K562 (cell line): ENCODE data around the gene UBE2I. TPM values are rescaled to one million over a fixed set of nuclear protein-coding genes. Genes with fewer than 3 reads are reported as not detected.
A peak's percentile ranks its signal among the peaks of the same experiment; 100 is the strongest.

Experiments used
- ATAC-seq: fragments of 200-7000 bp; cut with Tn5 transposase; 3 replicates; pipeline ENCODE4 v1.9.1; 2020; ENCODE audit warnings: moderate library complexity
- BruUV-seq: library from RNA; stranded (reverse); fragments of 400-500 nt; replicated peaks from 2 replicates; lab custom pipeline; 2021; lab: Mats Ljungman, UMichigan
- CTCF ChIA-PET: fragments of 300-600 bp; formaldehyde crosslinking; extraction: SDS; loops from one replicate; lab custom pipeline; 2021; ENCODE audit warnings: low intra/inter-chr PET ratio; lab: Yijun Ruan, JAX
- POLR2A ChIA-PET: fragments of 300-600, 350-650 bp; sonication (Branson Sonifier 250); formaldehyde crosslinking; extraction: SDS; loops from one replicate; lab custom pipeline; 2021; ENCODE audit warnings: antibody characterized with exemption, inconsistent platforms; lab: Yijun Ruan, JAX
- DNase-seq, 4 experiments: peaks; one replicate each; pipeline versions ENCODE4 v3.0.0 to v3.0.0-alpha.2; 2011 to 2018; ENCODE audit warnings: low spot score in 3 of 4, mixed read lengths in 3 of 4; ENCODE audit errors: extremely low read depth in 1 of 4
- FAIRE-seq: peaks from 2 replicates; lab custom pipeline; 2011; peaks lifted over from hg19 to GRCh38; lab: Jason Lieb, UNC
- H2AFZ ChIP-seq: 2 replicates; pipeline ENCODE4 v1.6.0; 2011; ENCODE audit warnings: low read depth, low read length, control low read depth, inconsistent platforms
- H3K27ac ChIP-seq: fragments of 200-600 bp; 3 replicates; pipeline ENCODE4 v1.8.0; 2011; ENCODE audit warnings: low read depth, mild to moderate bottlenecking, control low read depth, inconsistent platforms, low read length, moderate library complexity, mixed read lengths; ENCODE audit errors: extremely low read depth
- H3K27me3 ChIP-seq, 2 experiments: fragments of 300-600 bp in 1 of 2; 2 replicates in 1 of 2; 3 replicates in 1 of 2; pipeline versions ENCODE4 v1.6.0 to v1.8.0; 2011; ENCODE audit warnings: inconsistent platforms in 2 of 2, low read length in 2 of 2, mild to moderate bottlenecking in 1 of 2, mixed read lengths in 1 of 2, moderate library complexity in 1 of 2; ENCODE audit not compliant: control insufficient read depth in 2 of 2, insufficient read depth in 2 of 2
- H3K36me3 ChIP-seq: fragments of 300-600 bp; 3 replicates; pipeline ENCODE4 v1.8.0; 2011; ENCODE audit warnings: mild to moderate bottlenecking, low read length, inconsistent platforms; ENCODE audit not compliant: control insufficient read depth, insufficient read depth
- H3K4me1 ChIP-seq, 2 experiments: fragments of 200-600 bp in 1 of 2; replicated peaks in 1 of 2; 2 replicates in 1 of 2; 3 replicates in 1 of 2; pipeline versions ENCODE4 v1.5.1 to v1.8.0; 2011; ENCODE audit warnings: inconsistent platforms in 2 of 2, low read length in 2 of 2, mild to moderate bottlenecking in 1 of 2, mixed read lengths in 1 of 2, moderate library complexity in 1 of 2; ENCODE audit not compliant: control insufficient read depth in 2 of 2, insufficient read depth in 2 of 2
- H3K4me2 ChIP-seq: 2 replicates; pipeline ENCODE4 v1.6.1; 2011; ENCODE audit warnings: low read length, control low read depth, inconsistent platforms, mixed read lengths; ENCODE audit not compliant: insufficient read depth
- H3K4me3 ChIP-seq: fragments of 200-600 bp; sonication (generic), shearing (Covaris generic); 2 replicates; pipeline ENCODE4 v1.5.1; 2016; ENCODE audit warnings: control low read depth, inconsistent platforms
- H3K79me2 ChIP-seq: fragments of 200-600 bp; 3 replicates; pipeline ENCODE4 v1.8.0; 2011; ENCODE audit warnings: low read length, inconsistent platforms; ENCODE audit not compliant: control insufficient read depth, insufficient read depth
- H3K9ac ChIP-seq, 2 experiments: 2 replicates each; pipeline versions ENCODE4 v1.6.0 to v1.6.1; 2011; ENCODE audit warnings: low read depth in 2 of 2, low read length in 2 of 2, control low read depth in 1 of 2, inconsistent platforms in 1 of 2, mild to moderate bottlenecking in 1 of 2, mixed read lengths in 1 of 2; ENCODE audit not compliant: insufficient read depth in 1 of 2
- H3K9me1 ChIP-seq: one replicate; pipeline ENCODE4 v1.6.0; 2011; ENCODE audit warnings: inconsistent platforms, mild to moderate bottlenecking, low read length, moderate library complexity; ENCODE audit not compliant: control insufficient read depth, insufficient read depth
- H3K9me3 ChIP-seq: replicated peaks from 2 replicates; pipeline ENCODE4 v1.5.1; 2011; ENCODE audit warnings: low read depth, low read length, inconsistent platforms; ENCODE audit not compliant: control insufficient read depth, insufficient read depth
- H4K20me1 ChIP-seq: replicated peaks from 2 replicates; pipeline ENCODE4 v1.6.1; 2011; ENCODE audit warnings: low read length, inconsistent platforms, mixed read lengths; ENCODE audit not compliant: control insufficient read depth, insufficient read depth
- NFRKB ChIP-seq: fragments of 450-650 bp; IDR thresholded peaks from 2 replicates; pipeline ENCODE4 v1.6.1; 2016; ENCODE audit warnings: low read depth
- POLR2A ChIP-seq: fragments of 450-650 bp; conservative IDR thresholded peaks from 2 replicates; pipeline ENCODE4 v1.6.1; 2016
- POLR2G ChIP-seq: fragments of 200-400 bp; formaldehyde crosslinking; IDR thresholded peaks from 2 replicates; pipeline ENCODE4 v1.6.1; 2017; ENCODE audit warnings: low read depth, mild to moderate bottlenecking, antibody characterized with exemption, low read length, moderate library complexity
- THRAP3 ChIP-seq: fragments of 450-650 bp; IDR thresholded peaks from 2 replicates; pipeline ENCODE4 v1.6.1; 2016; ENCODE audit warnings: mild to moderate bottlenecking, inconsistent platforms, borderline replicate concordance
- WGBS: fragments of 100-300 bp; shearing (Covaris generic); methylation state at CpG from one replicate; pipeline ENCODE4 v1.1.6; 2016; ENCODE audit warnings: low coverage, mixed read lengths; ENCODE audit not compliant: insufficient coverage; ENCODE audit errors: missing lambda C conversion rate; 5-methylcytosine and 5-hydroxymethylcytosine counted together
- in situ Hi-C: fragments of 300-500 bp; cut with MboI; formaldehyde crosslinking; loops from 4 replicates; pipeline ENCODE4 v1.15.0; 2018; ENCODE audit warnings: inconsistent platforms, mixed read lengths
- intact Hi-C: fragments of 100-400 bp; cut with micrococcal nuclease; formaldehyde crosslinking; loops from 2 replicates; pipeline ENCODE4 v1.14.2; 2022
- polyA plus RNA-seq, 8 experiments: library from polyadenylated mRNA; depleted of rRNA in 4 of 8; stranded (reverse) in 5 of 8; unstranded in 3 of 8; fragments of >200 nt; fragmentation: Nextera tagmentation in 2 of 8; fragmentation: Illumina TruSeq in 1 of 8; extraction: Ambion mirVana in 2 of 8; extraction: Trizol in 1 of 8; gene quantifications; 2 replicates each; pipeline versions ENCODE4 v1.2.1 to v1.2.3, GENCODE V29; 2011 to 2014; ENCODE audit warnings: inconsistent platforms in 1 of 8, missing spikeins in 1 of 8
- total RNA-seq, 7 experiments: library from RNA; depleted of rRNA in 6 of 7; stranded (reverse); fragments of >200 nt in 6 of 7; fragmentation: Illumina TruSeq in 2 of 7; extraction: Trizol in 2 of 7; gene quantifications; 2 replicates each; pipeline versions ENCODE4 v1.2.1 to v1.2.3, GENCODE V29; 2011 to 2021; ENCODE audit warnings: low replicate concordance in 1 of 7
- TF ChIP-seq, protein P1 (sequence below): sonication (generic); formaldehyde crosslinking; IDR thresholded peaks from 2 replicates; pipeline ENCODE4 v1.8.1; 2023; ENCODE audit warnings: mild to moderate bottlenecking, missing genetic modification reagents
- TF ChIP-seq, protein P2 (sequence below): fragments of 450-650 bp; formaldehyde crosslinking; IDR thresholded peaks from 2 replicates; pipeline ENCODE4 v1.4.0; 2020; ENCODE audit warnings: mild to moderate bottlenecking, moderate library complexity
- TF ChIP-seq, protein P3 (sequence below): fragments of 250-450 bp; sonication (Bioruptor Pico); IDR thresholded peaks from 2 replicates; pipeline ENCODE4 v1.9.0; 2021; ENCODE audit warnings: mild to moderate bottlenecking, inconsistent platforms
- TF ChIP-seq, protein P4 (sequence below): fragments of 450-650 bp; IDR thresholded peaks from 2 replicates; pipeline ENCODE4 v1.6.1; 2016; ENCODE audit warnings: borderline replicate concordance

Gene UBE2I
- total and polyA plus RNA-seq, 9 of the 15 experiments (the other 6 are each of a cell fraction or from before 2014, with no cell fraction given): 36.6 to 254 (median 104) TPM

DNA sequence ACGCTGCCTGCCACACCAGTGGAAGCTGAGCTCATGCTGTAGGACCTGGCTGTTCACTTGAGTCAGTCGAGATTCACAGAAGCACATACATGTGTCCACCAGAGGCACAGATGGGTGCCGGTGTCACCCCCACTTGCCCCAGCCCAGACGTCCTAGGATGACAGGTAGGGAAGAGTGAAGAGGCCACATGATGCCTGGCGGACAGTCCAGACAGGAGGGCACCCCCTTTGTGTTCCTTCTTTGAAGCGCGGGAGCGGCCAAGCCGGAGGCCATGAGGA, 8.8 kb downstream of the UBE2I start:
- Histone ChIP-seq H3K9me3 (no peaks in the 10 kb centered on the region), H3K9me1 (peaks cover 3% of the 10 kb centered on the region), H3K9ac (no peak overlapping the region), H3K27me3 (no peaks in the 10 kb centered on the region), H2AFZ (no peak overlapping the region), H4K20me1 (peaks cover 17% of the 10 kb centered on the region), H3K79me2 (peaks cover 30% of the 10 kb centered on the region), H3K27ac (no peak overlapping the region), H3K4me1 (peaks cover 0 to 17% of the 10 kb centered on the region in 2 experiments; a peak in 1 of 5 replicates), H3K4me2 (no peak overlapping the region), H3K4me3 (no peak overlapping the region), H3K36me3 (peaks cover 92% of the 10 kb centered on the region)
- CTCF ChIA-PET: no interaction called here
- ATAC-seq: no peak
- in situ Hi-C loops: no loop called here
- POLR2A ChIA-PET: interaction anchor here (1.2 to 1.9 kb wide), 2 partner anchors 9 to 13 kb away, joined by 4 to 5 read pairs; partner anchors contain the start of gene UBE2I
- TF ChIP-seq, protein P1, sequence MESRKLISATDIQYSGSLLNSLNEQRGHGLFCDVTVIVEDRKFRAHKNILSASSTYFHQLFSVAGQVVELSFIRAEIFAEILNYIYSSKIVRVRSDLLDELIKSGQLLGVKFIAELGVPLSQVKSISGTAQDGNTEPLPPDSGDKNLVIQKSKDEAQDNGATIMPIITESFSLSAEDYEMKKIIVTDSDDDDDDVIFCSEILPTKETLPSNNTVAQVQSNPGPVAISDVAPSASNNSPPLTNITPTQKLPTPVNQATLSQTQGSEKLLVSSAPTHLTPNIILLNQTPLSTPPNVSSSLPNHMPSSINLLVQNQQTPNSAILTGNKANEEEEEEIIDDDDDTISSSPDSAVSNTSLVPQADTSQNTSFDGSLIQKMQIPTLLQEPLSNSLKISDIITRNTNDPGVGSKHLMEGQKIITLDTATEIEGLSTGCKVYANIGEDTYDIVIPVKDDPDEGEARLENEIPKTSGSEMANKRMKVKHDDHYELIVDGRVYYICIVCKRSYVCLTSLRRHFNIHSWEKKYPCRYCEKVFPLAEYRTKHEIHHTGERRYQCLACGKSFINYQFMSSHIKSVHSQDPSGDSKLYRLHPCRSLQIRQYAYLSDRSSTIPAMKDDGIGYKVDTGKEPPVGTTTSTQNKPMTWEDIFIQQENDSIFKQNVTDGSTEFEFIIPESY (CRISPR knock-in tag): 0 out of 2 replicates have a peak, but pooled peaks have one; percentile 1
- TF ChIP-seq NFRKB: no peak
- TF ChIP-seq, protein P2, sequence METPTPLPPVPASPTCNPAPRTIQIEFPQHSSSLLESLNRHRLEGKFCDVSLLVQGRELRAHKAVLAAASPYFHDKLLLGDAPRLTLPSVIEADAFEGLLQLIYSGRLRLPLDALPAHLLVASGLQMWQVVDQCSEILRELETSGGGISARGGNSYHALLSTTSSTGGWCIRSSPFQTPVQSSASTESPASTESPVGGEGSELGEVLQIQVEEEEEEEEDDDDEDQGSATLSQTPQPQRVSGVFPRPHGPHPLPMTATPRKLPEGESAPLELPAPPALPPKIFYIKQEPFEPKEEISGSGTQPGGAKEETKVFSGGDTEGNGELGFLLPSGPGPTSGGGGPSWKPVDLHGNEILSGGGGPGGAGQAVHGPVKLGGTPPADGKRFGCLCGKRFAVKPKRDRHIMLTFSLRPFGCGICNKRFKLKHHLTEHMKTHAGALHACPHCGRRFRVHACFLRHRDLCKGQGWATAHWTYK (CRISPR knock-in tag): no peak
- TF ChIP-seq POLR2G: peak; percentile 4; the same call in 1 of the 2 replicates
- TF ChIP-seq, protein P3, sequence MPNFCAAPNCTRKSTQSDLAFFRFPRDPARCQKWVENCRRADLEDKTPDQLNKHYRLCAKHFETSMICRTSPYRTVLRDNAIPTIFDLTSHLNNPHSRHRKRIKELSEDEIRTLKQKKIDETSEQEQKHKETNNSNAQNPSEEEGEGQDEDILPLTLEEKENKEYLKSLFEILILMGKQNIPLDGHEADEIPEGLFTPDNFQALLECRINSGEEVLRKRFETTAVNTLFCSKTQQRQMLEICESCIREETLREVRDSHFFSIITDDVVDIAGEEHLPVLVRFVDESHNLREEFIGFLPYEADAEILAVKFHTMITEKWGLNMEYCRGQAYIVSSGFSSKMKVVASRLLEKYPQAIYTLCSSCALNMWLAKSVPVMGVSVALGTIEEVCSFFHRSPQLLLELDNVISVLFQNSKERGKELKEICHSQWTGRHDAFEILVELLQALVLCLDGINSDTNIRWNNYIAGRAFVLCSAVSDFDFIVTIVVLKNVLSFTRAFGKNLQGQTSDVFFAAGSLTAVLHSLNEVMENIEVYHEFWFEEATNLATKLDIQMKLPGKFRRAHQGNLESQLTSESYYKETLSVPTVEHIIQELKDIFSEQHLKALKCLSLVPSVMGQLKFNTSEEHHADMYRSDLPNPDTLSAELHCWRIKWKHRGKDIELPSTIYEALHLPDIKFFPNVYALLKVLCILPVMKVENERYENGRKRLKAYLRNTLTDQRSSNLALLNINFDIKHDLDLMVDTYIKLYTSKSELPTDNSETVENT (CRISPR knock-in tag): 0 out of 2 replicates have a peak, but pooled peaks have one; percentile 9
- TF ChIP-seq POLR2A: 0 out of 2 replicates have a peak, but pooled peaks have one; percentile 19
- TF ChIP-seq, protein P4, sequence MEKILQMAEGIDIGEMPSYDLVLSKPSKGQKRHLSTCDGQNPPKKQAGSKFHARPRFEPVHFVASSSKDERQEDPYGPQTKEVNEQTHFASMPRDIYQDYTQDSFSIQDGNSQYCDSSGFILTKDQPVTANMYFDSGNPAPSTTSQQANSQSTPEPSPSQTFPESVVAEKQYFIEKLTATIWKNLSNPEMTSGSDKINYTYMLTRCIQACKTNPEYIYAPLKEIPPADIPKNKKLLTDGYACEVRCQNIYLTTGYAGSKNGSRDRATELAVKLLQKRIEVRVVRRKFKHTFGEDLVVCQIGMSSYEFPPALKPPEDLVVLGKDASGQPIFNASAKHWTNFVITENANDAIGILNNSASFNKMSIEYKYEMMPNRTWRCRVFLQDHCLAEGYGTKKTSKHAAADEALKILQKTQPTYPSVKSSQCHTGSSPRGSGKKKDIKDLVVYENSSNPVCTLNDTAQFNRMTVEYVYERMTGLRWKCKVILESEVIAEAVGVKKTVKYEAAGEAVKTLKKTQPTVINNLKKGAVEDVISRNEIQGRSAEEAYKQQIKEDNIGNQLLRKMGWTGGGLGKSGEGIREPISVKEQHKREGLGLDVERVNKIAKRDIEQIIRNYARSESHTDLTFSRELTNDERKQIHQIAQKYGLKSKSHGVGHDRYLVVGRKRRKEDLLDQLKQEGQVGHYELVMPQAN: no peak
- TF ChIP-seq THRAP3: no peak
- WGBS: 84% methylated on average over 9 of the region's 9 CpGs
- BruUV-seq: no TSS peak
- FAIRE-seq: no peak
- DNase-seq: no peak
- intact Hi-C loops: no loop called here
